ENCODE data around the gene TPRX2.
"Not testable (repeated sequence)": the region's sequence is repeated elsewhere in the genome, so short reads cannot be mapped to it uniquely, and the experiment has no call there.

- TF ChIP-seq CTCF (IDR thresholded peaks at IDR 0.05), result peak; percentile 25 to 56 (median 48)
- TF ChIP-seq POLR2A (IDR thresholded peaks at IDR 0.05), result not testable (repeated sequence)
These were observed 50.3 kb downstream of the TPRX2 start for GRCh38 chr19:47909350-47909749.
